ENCODE results near the gene LST1.

DNA sequence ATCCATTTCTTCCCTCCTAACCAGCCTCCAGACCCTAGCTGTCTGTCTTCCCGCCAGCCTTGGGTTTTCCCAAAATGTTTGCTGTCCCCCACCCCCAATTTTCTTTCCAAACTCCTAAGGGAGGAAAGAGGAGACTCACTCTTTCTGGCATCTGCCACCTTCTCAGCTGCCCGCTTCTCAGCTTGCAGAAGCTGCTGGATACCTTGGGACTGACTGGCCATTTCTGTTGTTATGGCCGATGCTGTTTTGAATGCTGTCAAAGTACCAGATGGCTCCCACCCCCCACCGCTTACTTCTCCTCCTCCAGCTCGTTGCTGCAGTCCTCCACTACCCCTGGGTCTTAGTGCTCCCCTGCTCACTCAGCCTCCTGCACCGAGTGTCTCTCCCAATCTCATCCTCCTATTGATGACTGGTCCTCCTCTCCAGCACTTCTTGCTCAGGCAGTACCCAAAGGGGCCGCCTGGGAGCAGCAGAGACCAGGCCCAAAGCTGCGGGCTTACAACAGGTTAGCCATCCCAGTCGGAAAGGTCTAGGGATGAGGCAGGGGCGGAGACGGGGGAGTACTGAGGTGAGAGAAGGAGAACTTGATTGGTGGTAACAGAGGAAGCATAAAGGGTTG is 39.6 kb upstream of the LST1 start, which contains the start of gene ATP6V1G2:
- TF ChIP-seq, protein P1, sequence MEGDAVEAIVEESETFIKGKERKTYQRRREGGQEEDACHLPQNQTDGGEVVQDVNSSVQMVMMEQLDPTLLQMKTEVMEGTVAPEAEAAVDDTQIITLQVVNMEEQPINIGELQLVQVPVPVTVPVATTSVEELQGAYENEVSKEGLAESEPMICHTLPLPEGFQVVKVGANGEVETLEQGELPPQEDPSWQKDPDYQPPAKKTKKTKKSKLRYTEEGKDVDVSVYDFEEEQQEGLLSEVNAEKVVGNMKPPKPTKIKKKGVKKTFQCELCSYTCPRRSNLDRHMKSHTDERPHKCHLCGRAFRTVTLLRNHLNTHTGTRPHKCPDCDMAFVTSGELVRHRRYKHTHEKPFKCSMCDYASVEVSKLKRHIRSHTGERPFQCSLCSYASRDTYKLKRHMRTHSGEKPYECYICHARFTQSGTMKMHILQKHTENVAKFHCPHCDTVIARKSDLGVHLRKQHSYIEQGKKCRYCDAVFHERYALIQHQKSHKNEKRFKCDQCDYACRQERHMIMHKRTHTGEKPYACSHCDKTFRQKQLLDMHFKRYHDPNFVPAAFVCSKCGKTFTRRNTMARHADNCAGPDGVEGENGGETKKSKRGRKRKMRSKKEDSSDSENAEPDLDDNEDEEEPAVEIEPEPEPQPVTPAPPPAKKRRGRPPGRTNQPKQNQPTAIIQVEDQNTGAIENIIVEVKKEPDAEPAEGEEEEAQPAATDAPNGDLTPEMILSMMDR (IDR thresholded peaks at IDR 0.05; ENCODE audit: low read depth, low read length, poor library complexity, severe bottlenecking) = peak; percentile 99
- TF ChIP-seq EZH2phosphoT487 (IDR thresholded peaks at IDR 0.05; ENCODE audit: borderline replicate concordance, low read length) = no peak
